MCF 10A (cell line): ENCODE data around the gene CDHR4. TPM values are rescaled to one million over a fixed set of nuclear protein-coding genes. Genes with fewer than 3 reads are reported as not detected.

Source experiments
- BruUV-seq: library from RNA; stranded (reverse); fragments of 400-500 nt; replicated peaks from 2 replicates; lab custom pipeline; 2021; lab: Mats Ljungman, UMichigan
- CTCF ChIA-PET: fragments of 300-600 bp; sonication (Branson Sonifier 250); formaldehyde crosslinking; extraction: SDS; loops from one replicate; lab custom pipeline; 2021; ENCODE audit warnings: antibody characterized with exemption, inconsistent platforms; lab: Yijun Ruan, JAX
- POLR2A ChIA-PET: fragments of 300-600, 350-650 bp; sonication (Branson Sonifier 250); formaldehyde crosslinking; extraction: SDS; loops from one replicate; lab custom pipeline; 2020; ENCODE audit warnings: antibody characterized with exemption, inconsistent platforms; lab: Yijun Ruan, JAX
- DNase-seq: peaks from one replicate; pipeline ENCODE4 v3.0.0-alpha.2; 2018; ENCODE audit not compliant: unreplicated experiment
- H3K27ac Mint-ChIP-seq: one replicate; pipeline ENCODE4 v1.8.0; 2022; ENCODE audit warnings: mild to moderate bottlenecking, low read depth, mixed read lengths; ENCODE audit not compliant: unreplicated experiment
- H3K27me3 Mint-ChIP-seq: one replicate; pipeline ENCODE4 v1.8.0; 2022; ENCODE audit warnings: mixed read lengths; ENCODE audit not compliant: insufficient read depth, unreplicated experiment
- H3K36me3 Mint-ChIP-seq: one replicate; pipeline ENCODE4 v1.8.0; 2022; ENCODE audit warnings: mild to moderate bottlenecking, moderate library complexity, mixed read lengths; ENCODE audit not compliant: insufficient read depth, unreplicated experiment
- H3K4me1 Mint-ChIP-seq: one replicate; pipeline ENCODE4 v1.8.0; 2022; ENCODE audit warnings: mixed read lengths; ENCODE audit not compliant: insufficient read depth, unreplicated experiment
- H3K4me3 Mint-ChIP-seq: one replicate; pipeline ENCODE4 v1.8.0; 2022; ENCODE audit warnings: mild to moderate bottlenecking, moderate library complexity, mixed read lengths; ENCODE audit not compliant: unreplicated experiment
- H3K9me3 Mint-ChIP-seq: one replicate; pipeline ENCODE4 v1.8.0; 2022; ENCODE audit warnings: mixed read lengths; ENCODE audit not compliant: unreplicated experiment
- CTCF ChIP-seq: fragments of 200-600 bp; IDR thresholded peaks from one replicate; pipeline ENCODE4 v1.8.0; 2022; ENCODE audit warnings: antibody characterized with exemption, mild to moderate bottlenecking; ENCODE audit not compliant: unreplicated experiment
- intact Hi-C: fragments of 100-400 bp; cut with micrococcal nuclease; formaldehyde crosslinking; loops from 2 replicates; pipeline ENCODE4 v1.14.1; 2022
- total RNA-seq: library from RNA; stranded (reverse); gene quantifications from 2 replicates; pipeline ENCODE4 v1.2.3, GENCODE V29; 2022

Gene CDHR4
- total RNA-seq, 1 experiment from 2014 or later, result 1.1 TPM

- H3K27ac Mint-ChIP-seq, result no peak overlapping the region
- intact Hi-C loops, result no loop called here
Observed at GRCh38 chr3:49842843-49843517, 43.3 kb upstream of the CDHR4 start.

GRCh38 chr3:49841806-49842205 lies 42.1 kb upstream of the CDHR4 start:
- ChIA-PET CTCF (interaction anchor here (0.6 to 11.3 kb wide), 8 partner anchors 10 to 88 kb away, joined by 3 to 201 read pairs (median 3); partner anchors contain the start of genes CDHR4, INKA1, MON1A and MST1R), POLR2A (no interaction called here)
- Mint-ChIP-seq H3K4me3 (no peak overlapping the region), H3K4me1 (no peaks in the 10 kb centered on the region), H3K9me3 (no peaks in the 10 kb centered on the region), H3K27ac (no peak overlapping the region), H3K27me3 (no peaks in the 10 kb centered on the region), H3K36me3 (no peaks in the 10 kb centered on the region)
- intact Hi-C loops, result no loop called here
- TF ChIP-seq CTCF, result no peak
- no TSS peak for BruUV-seq
- no peak for DNase-seq

More at GRCh38 chr3:49842843-49843517, 43.3 kb upstream of the CDHR4 start:
- no peaks in the 10 kb centered on the region for H3K9me3 Mint-ChIP-seq
- CTCF ChIA-PET, result interaction anchor here (9.9 to 11.3 kb wide), 2 partner anchors 38 to 62 kb away, joined by 143 to 201 read pairs; partner anchors contain the start of genes CDHR4, INKA1 and MST1R
- no peaks in the 10 kb centered on the region for H3K36me3 Mint-ChIP-seq
- H3K4me1 Mint-ChIP-seq, result no peaks in the 10 kb centered on the region
- no peaks in the 10 kb centered on the region for H3K27me3 Mint-ChIP-seq
- BruUV-seq, result no TSS peak
- no peak for TF ChIP-seq CTCF
- DNase-seq, result no peak
- POLR2A ChIA-PET, result interaction anchor here (0.9 kb wide), 2 partner anchors 39 to 68 kb away, joined by 3 read pairs; no protein-coding TSS in a partner anchor
- no peak overlapping the region for H3K4me3 Mint-ChIP-seq

- intact Hi-C loops, result no loop called here
Observed at GRCh38 chr3:49841126-49841696, 41.5 kb upstream of the CDHR4 start.

More at GRCh38 chr3:49841126-49841696, 41.5 kb upstream of the CDHR4 start:
- peak; percentile 27 for DNase-seq
- CTCF ChIA-PET, result interaction anchor here (0.6 to 11.3 kb wide), 13 partner anchors 9 to 89 kb away, joined by 3 to 201 read pairs (median 3); partner anchors contain the start of genes CDHR4, INKA1, MON1A and MST1R
- Mint-ChIP-seq H3K4me1 (no peaks in the 10 kb centered on the region), H3K27ac (no peak overlapping the region), H3K4me3 (no peak overlapping the region), H3K36me3 (no peaks in the 10 kb centered on the region), H3K9me3 (no peaks in the 10 kb centered on the region), H3K27me3 (no peaks in the 10 kb centered on the region)
- POLR2A ChIA-PET, result no interaction called here
- TF ChIP-seq CTCF, result no peak
- no TSS peak for BruUV-seq
